GM19035 (cell line): ENCODE results near the gene NASP.

Experiments
- ATAC-seq: cut with Tn5 transposase; IDR thresholded peaks from one replicate; pipeline ENCODE4 v1.9.1; 2021; ENCODE audit not compliant: unreplicated experiment

The NASP gene

GRCh38 chr1:45583666-45584350 is at the start of gene NASP:
Gene NASP (plus strand): TSS chr1:45584041. CDS start chr1:45584147, 106 bp downstream.
- ATAC-seq = peak; percentile 53

- no peak for ATAC-seq
These were observed 47.7 kb upstream of the NASP start for GRCh38 chr1:45535988-45536766.

- ATAC-seq = no peak
These were observed 47.0 kb upstream of the NASP start for GRCh38 chr1:45536886-45537285.

GRCh38 chr1:45541193-45541592 is 42.6 kb upstream of the NASP start:
- no peak for ATAC-seq

GRCh38 chr1:45542591-45542990 is 41.2 kb upstream of the NASP start:
- ATAC-seq = no peak

GRCh38 chr1:45543581-45544417 is 40.0 kb upstream of the NASP start:
- no peak for ATAC-seq

GRCh38 chr1:45544530-45544929 is 39.3 kb upstream of the NASP start:
- no peak for ATAC-seq

- peak; percentile 52 for ATAC-seq
These were observed 38.8 kb upstream of the NASP start for GRCh38 chr1:45545019-45545493.

GRCh38 chr1:45545553-45546310 is 38.1 kb upstream of the NASP start:
- ATAC-seq = no peak

- peak; percentile 88 for ATAC-seq
These were observed 33.2 kb upstream of the NASP start, which contains the start of gene AKR1A1 for GRCh38 chr1:45550401-45551351. Gene AKR1A1 (plus strand): TSS chr1:45550826. CDS start chr1:45561795, 10,969 bp downstream.

GRCh38 chr1:45551684-45552083 is 32.2 kb upstream of the NASP start:
- no peak for ATAC-seq

GRCh38 chr1:45552331-45552730 is 31.5 kb upstream of the NASP start:
- no peak for ATAC-seq

GRCh38 chr1:45554198-45554597 is 29.6 kb upstream of the NASP start:
- no peak for ATAC-seq

- no peak for ATAC-seq
These were observed 26.4 kb upstream of the NASP start for GRCh38 chr1:45557422-45557944.

GRCh38 chr1:45563843-45564242 is 20.0 kb upstream of the NASP start:
- ATAC-seq = no peak

- no peak for ATAC-seq
These were observed 17.1 kb upstream of the NASP start for GRCh38 chr1:45566722-45567121.

- ATAC-seq = no peak
These were observed 15.9 kb upstream of the NASP start for GRCh38 chr1:45567911-45568310.

- no peak for ATAC-seq
These were observed 15.4 kb upstream of the NASP start for GRCh38 chr1:45568421-45568820.

GRCh38 chr1:45569571-45569961 is 14.3 kb upstream of the NASP start:
- ATAC-seq = no peak
